Nephron progenitor cell (in vitro differentiated cells): ENCODE results near the gene DNAJB12.

Experiments used
- DNase-seq: peaks from one replicate; pipeline ENCODE4 v3.0.0; 2021
- H3K27ac Mint-ChIP-seq: 2 replicates; pipeline ENCODE4 v1.8.0; 2021; ENCODE audit warnings: mild to moderate bottlenecking, moderate library complexity, mixed read lengths
- H3K27me3 Mint-ChIP-seq: 2 replicates; pipeline ENCODE4 v1.8.0; 2021; ENCODE audit warnings: mild to moderate bottlenecking, low read depth, mixed read lengths; ENCODE audit not compliant: poor library complexity
- H3K36me3 Mint-ChIP-seq: 2 replicates; pipeline ENCODE4 v1.8.0; 2021; ENCODE audit warnings: low read depth, mixed read lengths
- H3K4me1 Mint-ChIP-seq: 2 replicates; pipeline ENCODE4 v1.8.0; 2021; ENCODE audit warnings: mixed read lengths
- H3K4me3 Mint-ChIP-seq: 2 replicates; pipeline ENCODE4 v1.8.0; 2021; ENCODE audit warnings: mild to moderate bottlenecking, moderate library complexity, mixed read lengths
- H3K9me3 Mint-ChIP-seq: 2 replicates; pipeline ENCODE4 v1.8.0; 2021; ENCODE audit warnings: mild to moderate bottlenecking, moderate library complexity, mixed read lengths
- TF ChIP-seq, protein P1 (sequence below): fragments of 200-600 bp; sonication (generic); IDR thresholded peaks from 2 replicates; pipeline ENCODE4 v1.5.0; 2021; ENCODE audit warnings: antibody characterized with exemption

Gene DNAJB12

DNA sequence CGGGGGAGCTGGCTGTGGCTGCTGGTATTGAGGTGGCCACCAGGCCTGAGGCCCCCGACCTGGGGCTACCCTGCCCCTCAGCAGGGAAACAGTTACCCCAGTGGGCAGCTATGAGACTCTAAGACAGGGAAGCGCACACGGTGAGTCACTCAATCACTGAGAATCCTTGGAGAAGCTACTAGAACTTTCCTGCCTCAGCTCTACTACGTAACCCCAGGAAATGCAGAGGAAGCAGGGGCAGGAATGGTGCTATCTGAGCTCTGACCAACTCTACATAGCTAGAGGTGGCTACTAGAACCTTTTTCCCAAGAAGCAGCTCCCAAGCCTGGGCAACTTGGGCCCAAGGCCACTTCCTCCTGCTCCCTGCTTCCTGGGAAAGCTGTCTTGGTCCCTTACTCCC lies 11.8 kb downstream of the DNAJB12 start:
- H3K27ac Mint-ChIP-seq = peak overlapping the region; percentile 13
- DNase-seq = no peak
- TF ChIP-seq, protein P1, sequence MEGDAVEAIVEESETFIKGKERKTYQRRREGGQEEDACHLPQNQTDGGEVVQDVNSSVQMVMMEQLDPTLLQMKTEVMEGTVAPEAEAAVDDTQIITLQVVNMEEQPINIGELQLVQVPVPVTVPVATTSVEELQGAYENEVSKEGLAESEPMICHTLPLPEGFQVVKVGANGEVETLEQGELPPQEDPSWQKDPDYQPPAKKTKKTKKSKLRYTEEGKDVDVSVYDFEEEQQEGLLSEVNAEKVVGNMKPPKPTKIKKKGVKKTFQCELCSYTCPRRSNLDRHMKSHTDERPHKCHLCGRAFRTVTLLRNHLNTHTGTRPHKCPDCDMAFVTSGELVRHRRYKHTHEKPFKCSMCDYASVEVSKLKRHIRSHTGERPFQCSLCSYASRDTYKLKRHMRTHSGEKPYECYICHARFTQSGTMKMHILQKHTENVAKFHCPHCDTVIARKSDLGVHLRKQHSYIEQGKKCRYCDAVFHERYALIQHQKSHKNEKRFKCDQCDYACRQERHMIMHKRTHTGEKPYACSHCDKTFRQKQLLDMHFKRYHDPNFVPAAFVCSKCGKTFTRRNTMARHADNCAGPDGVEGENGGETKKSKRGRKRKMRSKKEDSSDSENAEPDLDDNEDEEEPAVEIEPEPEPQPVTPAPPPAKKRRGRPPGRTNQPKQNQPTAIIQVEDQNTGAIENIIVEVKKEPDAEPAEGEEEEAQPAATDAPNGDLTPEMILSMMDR = no peak
- H3K27me3 Mint-ChIP-seq = no peaks in the 10 kb centered on the region
- peaks cover 22% of the 10 kb centered on the region for H3K36me3 Mint-ChIP-seq
- no peak overlapping the region for H3K4me3 Mint-ChIP-seq
- no peaks in the 10 kb centered on the region for H3K4me1 Mint-ChIP-seq
- H3K9me3 Mint-ChIP-seq = no peaks in the 10 kb centered on the region

DNA sequence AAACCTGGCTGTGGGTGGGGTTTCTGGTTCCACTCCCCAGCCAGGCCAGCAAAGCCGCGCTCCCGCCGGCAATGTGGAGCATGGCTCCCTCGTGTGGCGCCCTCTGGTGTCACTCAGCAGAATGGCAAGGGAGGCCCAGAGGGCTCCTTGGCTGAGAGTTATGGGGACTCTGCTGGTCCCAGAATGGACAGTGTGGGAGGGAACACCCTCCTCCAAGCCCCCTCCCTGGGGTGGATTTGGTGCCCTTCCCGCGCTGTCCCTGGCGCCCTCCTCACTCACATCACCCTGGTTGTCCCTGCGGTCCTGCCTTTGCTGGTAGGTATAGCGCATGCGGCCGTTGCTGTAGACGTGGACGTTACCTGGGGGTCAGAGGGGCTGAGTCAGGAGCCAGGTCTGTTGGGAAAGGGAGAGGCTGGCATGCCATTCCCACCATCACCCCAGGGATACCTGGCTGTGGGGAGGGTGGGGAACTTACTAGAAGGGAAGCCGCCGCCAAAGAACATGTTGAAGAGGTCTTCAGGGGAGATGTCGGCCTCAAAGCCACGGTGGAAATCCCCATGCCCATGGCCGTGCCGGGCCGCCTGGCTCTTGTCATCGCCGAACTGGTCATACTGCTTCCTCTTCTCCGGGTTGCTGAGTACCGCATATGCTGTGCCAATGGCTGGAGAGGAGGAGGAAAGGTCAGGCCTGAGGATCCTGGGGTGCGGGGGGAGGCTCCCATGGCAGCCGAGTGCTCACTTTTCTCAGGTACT lies 14.0 kb downstream of the DNAJB12 start:
- TF ChIP-seq, protein P1 = peak; percentile 93
- Mint-ChIP-seq H3K27ac (peak overlapping the region; percentile 51), H3K36me3 (peaks cover 26% of the 10 kb centered on the region)

DNA sequence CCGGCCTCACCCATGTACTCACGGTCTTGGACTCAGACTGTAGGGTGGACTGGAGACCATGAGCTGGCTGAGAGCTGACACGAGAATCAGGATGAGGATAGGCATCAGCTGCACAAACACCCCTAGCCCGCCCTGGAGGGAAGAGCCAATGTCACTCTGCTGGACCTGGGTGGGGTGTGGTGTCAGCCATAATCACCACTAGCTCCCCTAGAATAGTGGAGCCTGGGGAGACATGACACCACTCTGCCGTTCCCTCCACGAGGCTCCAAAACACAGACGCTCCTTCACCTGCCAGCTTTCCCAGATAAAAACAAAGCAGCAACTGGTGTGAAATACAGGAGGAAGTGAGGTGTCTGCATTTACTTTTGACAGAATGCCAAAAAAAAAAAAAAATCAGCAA lies 16.5 kb downstream of the DNAJB12 start:
- TF ChIP-seq, protein P1 = no peak
- H3K36me3 Mint-ChIP-seq = peaks cover 28% of the 10 kb centered on the region
- H3K27ac Mint-ChIP-seq = peak overlapping the region; percentile 29
- H3K4me3 Mint-ChIP-seq = no peak overlapping the region
- H3K27me3 Mint-ChIP-seq = no peaks in the 10 kb centered on the region
- DNase-seq = no peak
- H3K9me3 Mint-ChIP-seq = no peaks in the 10 kb centered on the region
- peaks cover 42% of the 10 kb centered on the region for H3K4me1 Mint-ChIP-seq

More for the DNA sequence above, 14.0 kb downstream of the DNAJB12 start:
- H3K4me1 Mint-ChIP-seq = peaks cover 17% of the 10 kb centered on the region
- no peaks in the 10 kb centered on the region for H3K27me3 Mint-ChIP-seq
- no peaks in the 10 kb centered on the region for H3K9me3 Mint-ChIP-seq
- peak; percentile 83 for DNase-seq
- H3K4me3 Mint-ChIP-seq = no peak overlapping the region

DNA sequence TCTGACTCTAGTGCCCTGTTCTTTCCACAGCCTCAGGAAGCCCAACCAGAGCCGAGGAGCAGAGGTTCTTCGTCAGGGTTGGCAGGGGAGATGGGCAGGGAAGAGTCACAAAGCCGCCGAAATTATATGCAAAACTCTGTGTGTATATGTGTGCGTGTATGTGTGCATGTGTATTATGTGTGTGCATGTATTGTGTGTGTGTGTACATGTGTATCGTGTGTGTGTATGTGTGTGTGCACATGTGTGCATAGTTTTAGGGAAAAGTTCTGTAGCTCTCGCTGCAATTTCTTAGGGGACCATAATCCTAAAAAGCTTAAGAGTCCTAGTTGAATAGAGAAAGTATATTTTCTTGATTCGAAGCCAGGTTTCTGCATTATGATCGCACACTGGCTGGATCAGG lies 17.0 kb downstream of the DNAJB12 start:
- TF ChIP-seq, protein P1 = no peak
- Mint-ChIP-seq H3K27me3 (no peaks in the 10 kb centered on the region), H3K4me3 (no peak overlapping the region), H3K9me3 (no peaks in the 10 kb centered on the region), H3K4me1 (peaks cover 46% of the 10 kb centered on the region), H3K27ac (no peak overlapping the region), H3K36me3 (peaks cover 28% of the 10 kb centered on the region)
- DNase-seq = no peak

DNA sequence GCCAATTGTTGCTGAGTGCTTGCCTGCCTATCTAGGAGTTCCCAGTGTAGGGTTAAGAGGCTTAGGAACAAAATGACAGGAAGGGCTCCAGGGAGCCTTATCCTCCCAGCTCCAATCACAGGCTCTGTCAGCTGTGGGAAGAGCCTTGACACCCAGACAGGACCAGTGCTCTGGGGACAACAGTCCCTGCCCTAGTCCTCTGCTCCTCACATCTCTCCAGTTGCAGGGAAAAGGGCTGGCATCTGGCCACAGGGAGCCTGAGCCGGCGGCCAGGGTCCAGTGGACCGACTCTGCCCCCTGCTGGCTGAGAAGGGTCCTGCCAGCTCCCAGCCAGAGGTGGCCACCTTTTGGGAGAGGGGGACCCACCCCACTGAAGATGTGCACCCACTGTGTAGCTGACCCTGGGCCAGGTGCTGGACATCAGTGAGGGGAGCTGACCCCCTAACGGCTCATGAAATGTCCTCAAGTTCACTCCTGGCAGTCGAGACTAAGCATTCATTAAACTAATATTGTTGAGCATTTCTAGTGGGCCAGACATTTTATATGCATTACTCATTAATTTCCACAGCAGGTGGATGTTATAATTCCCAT lies 17.6 kb downstream of the DNAJB12 start:
- H3K4me1 Mint-ChIP-seq = peaks cover 52% of the 10 kb centered on the region
- no peaks in the 10 kb centered on the region for H3K9me3 Mint-ChIP-seq
- no peaks in the 10 kb centered on the region for H3K27me3 Mint-ChIP-seq
- no peak overlapping the region for H3K27ac Mint-ChIP-seq
- DNase-seq = peak; percentile 83
- no peak overlapping the region for H3K4me3 Mint-ChIP-seq
- TF ChIP-seq, protein P1 = peak; percentile 96
- H3K36me3 Mint-ChIP-seq = peaks cover 28% of the 10 kb centered on the region
